PC-9 (cell line): ENCODE results near the gene COL21A1. TPM values are rescaled to one million over a fixed set of nuclear protein-coding genes. Genes with fewer than 3 reads are reported as not detected.

Experiments used
- BruUV-seq: library from RNA; stranded (reverse); fragments of 400-500 nt; replicated peaks from 2 replicates; lab custom pipeline; 2021; lab: Mats Ljungman, UMichigan
- CTCF ChIA-PET: fragments of 300-600 bp; sonication (Branson Sonifier 250); formaldehyde crosslinking; loops from one replicate; lab custom pipeline; 2022; ENCODE audit warnings: antibody characterized with exemption; lab: Charles Lee
- POLR2A ChIA-PET: fragments of 300-600 bp; sonication (Branson Sonifier 250); formaldehyde crosslinking; loops from one replicate; lab custom pipeline; 2022; ENCODE audit warnings: antibody characterized with exemption; ENCODE audit not compliant: unreplicated experiment; lab: Charles Lee
- DNase-seq, 2 experiments: peaks; one replicate each; pipeline versions ENCODE4 v3.0.0 to v3.0.0-alpha.2; 2015 to 2022; ENCODE audit warnings: mixed read lengths in 1 of 2
- H2AFZ ChIP-seq: fragments of 200-600 bp; sonication (generic); 2 replicates; pipeline ENCODE4 v1.8.1; 2017; ENCODE audit warnings: antibody characterized with exemption
- H3F3A ChIP-seq: fragments of 200-600 bp; sonication (generic); 2 replicates; pipeline ENCODE4 v1.8.1; 2017; ENCODE audit warnings: antibody characterized with exemption, mild to moderate bottlenecking, low read depth; ENCODE audit not compliant: insufficient read depth
- H3K27ac ChIP-seq: fragments of 200-600 bp; sonication (generic); 2 replicates; pipeline ENCODE4 v1.6.1; 2016; ENCODE audit warnings: mixed run types
- H3K27me3 ChIP-seq: fragments of 200-600 bp; sonication (generic); 2 replicates; pipeline ENCODE4 v1.6.1; 2016; ENCODE audit warnings: low read depth, mixed run types; ENCODE audit not compliant: insufficient read depth
- H3K36me3 ChIP-seq: fragments of 200-600 bp; sonication (generic); 2 replicates; pipeline ENCODE4 v1.6.1; 2016; ENCODE audit warnings: low read depth, mixed run types
- H3K4me1 ChIP-seq: fragments of 200-600 bp; sonication (generic); replicated peaks from 2 replicates; pipeline ENCODE4 v1.6.1; 2016; ENCODE audit warnings: mixed run types; ENCODE audit not compliant: insufficient read depth
- H3K4me2 ChIP-seq: fragments of 200-600 bp; sonication (generic); 2 replicates; pipeline ENCODE4 v1.6.1; 2017; ENCODE audit warnings: mixed run types
- H3K4me3 ChIP-seq: fragments of 200-600 bp; sonication (generic); 2 replicates; pipeline ENCODE4 v1.6.1; 2016; ENCODE audit warnings: mixed run types
- H3K79me2 ChIP-seq: fragments of 200-600 bp; sonication (generic); 2 replicates; pipeline ENCODE4 v1.6.1; 2017; ENCODE audit warnings: low read depth, mixed run types
- H3K9me2 ChIP-seq: fragments of 200-600 bp; sonication (generic); 2 replicates; pipeline ENCODE4 v1.8.1; 2017; ENCODE audit warnings: mild to moderate bottlenecking; ENCODE audit not compliant: insufficient read depth
- H3K9me3 ChIP-seq: fragments of 200-600 bp; sonication (generic); 2 replicates; pipeline ENCODE4 v1.8.1; 2016; ENCODE audit warnings: low read depth; ENCODE audit not compliant: insufficient read depth
- H4K20me1 ChIP-seq: fragments of 200-600 bp; sonication (generic); 2 replicates; pipeline ENCODE4 v1.8.1; 2017; ENCODE audit not compliant: insufficient read depth
- EZH2 ChIP-seq: fragments of 200-600 bp; sonication (generic); IDR thresholded peaks from 2 replicates; pipeline ENCODE4 v1.8.0; 2017; ENCODE audit warnings: antibody characterized with exemption, low read depth
- intact Hi-C: fragments of 100-400 bp; cut with micrococcal nuclease; formaldehyde crosslinking; loops from one replicate; pipeline ENCODE4 v1.10.0; 2022; ENCODE audit not compliant: unreplicated experiment
- total RNA-seq: library from RNA; stranded (reverse); gene quantifications from 2 replicates; pipeline ENCODE4 v1.2.3, GENCODE V29; 2021
- TF ChIP-seq, protein P1 (sequence below): fragments of 200-600 bp; sonication (generic); conservative IDR thresholded peaks from 2 replicates; pipeline ENCODE4 v1.6.1; 2017; ENCODE audit warnings: mixed run types, antibody characterized with exemption, mild to moderate bottlenecking, moderate library complexity

COL21A1 gene
- total RNA-seq, 1 experiment from 2014 or later: not detected

DNA sequence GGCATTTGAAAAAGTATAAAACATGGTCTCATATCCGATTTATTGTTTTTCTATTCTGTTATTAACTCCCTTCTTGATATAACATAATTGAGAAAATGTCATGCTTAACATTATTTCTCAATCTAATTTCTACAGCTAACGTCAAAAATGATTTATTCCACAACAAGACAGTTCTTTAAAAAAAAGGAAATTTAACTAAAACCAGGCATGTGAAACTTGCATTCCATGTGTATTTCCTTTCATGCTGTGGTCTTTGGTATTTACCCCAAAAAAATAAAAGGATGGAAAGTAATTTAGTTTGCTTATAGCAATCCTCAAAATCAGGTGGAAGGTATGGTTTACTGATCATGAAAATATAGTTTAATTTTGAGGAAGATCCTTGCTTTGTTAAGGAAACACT lies 142.8 kb downstream of the COL21A1 start:
- no peaks in the 10 kb centered on the region for H3K27me3 ChIP-seq
- peaks cover 15% of the 10 kb centered on the region for H3F3A ChIP-seq
- no peak overlapping the region for H3K4me2 ChIP-seq
- CTCF ChIA-PET: no interaction called here
- H2AFZ ChIP-seq: no peak overlapping the region
- H3K79me2 ChIP-seq: no peaks in the 10 kb centered on the region
- no peaks in the 10 kb centered on the region for H3K36me3 ChIP-seq
- no TSS peak for BruUV-seq
- peaks cover 14% of the 10 kb centered on the region for H3K4me1 ChIP-seq
- POLR2A ChIA-PET: no interaction called here
- intact Hi-C loops: loop anchor here (10.0 kb wide), 2 partner anchors 110 to 140 kb away; partner anchors contain the start of gene COL21A1
- peaks cover 9% of the 10 kb centered on the region; the same call in 1 of the 2 replicates for H3K9me3 ChIP-seq
- H4K20me1 ChIP-seq: no peaks in the 10 kb centered on the region
- no peak overlapping the region for H3K27ac ChIP-seq
- DNase-seq: no peak
- H3K4me3 ChIP-seq: no peak overlapping the region
- TF ChIP-seq EZH2: no peak
- TF ChIP-seq, protein P1, sequence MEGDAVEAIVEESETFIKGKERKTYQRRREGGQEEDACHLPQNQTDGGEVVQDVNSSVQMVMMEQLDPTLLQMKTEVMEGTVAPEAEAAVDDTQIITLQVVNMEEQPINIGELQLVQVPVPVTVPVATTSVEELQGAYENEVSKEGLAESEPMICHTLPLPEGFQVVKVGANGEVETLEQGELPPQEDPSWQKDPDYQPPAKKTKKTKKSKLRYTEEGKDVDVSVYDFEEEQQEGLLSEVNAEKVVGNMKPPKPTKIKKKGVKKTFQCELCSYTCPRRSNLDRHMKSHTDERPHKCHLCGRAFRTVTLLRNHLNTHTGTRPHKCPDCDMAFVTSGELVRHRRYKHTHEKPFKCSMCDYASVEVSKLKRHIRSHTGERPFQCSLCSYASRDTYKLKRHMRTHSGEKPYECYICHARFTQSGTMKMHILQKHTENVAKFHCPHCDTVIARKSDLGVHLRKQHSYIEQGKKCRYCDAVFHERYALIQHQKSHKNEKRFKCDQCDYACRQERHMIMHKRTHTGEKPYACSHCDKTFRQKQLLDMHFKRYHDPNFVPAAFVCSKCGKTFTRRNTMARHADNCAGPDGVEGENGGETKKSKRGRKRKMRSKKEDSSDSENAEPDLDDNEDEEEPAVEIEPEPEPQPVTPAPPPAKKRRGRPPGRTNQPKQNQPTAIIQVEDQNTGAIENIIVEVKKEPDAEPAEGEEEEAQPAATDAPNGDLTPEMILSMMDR: no peak
- no peaks in the 10 kb centered on the region for H3K9me2 ChIP-seq

DNA sequence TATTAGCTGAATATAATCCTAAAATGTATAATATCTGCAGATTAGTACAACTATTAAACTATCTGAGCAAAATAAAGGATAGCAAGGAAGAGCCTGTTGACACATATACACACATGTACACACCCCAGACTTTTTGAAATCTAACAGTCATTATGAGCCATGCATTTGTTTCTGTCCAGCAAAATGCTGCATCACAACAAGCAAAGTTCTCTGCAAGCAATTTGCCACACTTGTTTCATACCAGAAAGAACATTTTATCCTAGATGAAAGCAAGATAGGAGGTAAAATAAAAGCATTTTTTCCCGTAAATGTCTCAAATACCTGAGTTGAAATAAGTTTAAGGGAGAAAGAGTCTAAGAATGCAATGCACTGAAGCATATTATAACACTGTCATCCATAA lies 145.2 kb downstream of the COL21A1 start:
- no peaks in the 10 kb centered on the region for H4K20me1 ChIP-seq
- CTCF ChIA-PET: no interaction called here
- no peak overlapping the region for H2AFZ ChIP-seq
- H3K9me3 ChIP-seq: peaks cover 11% of the 10 kb centered on the region; the same call in 1 of the 2 replicates
- no TSS peak for BruUV-seq
- intact Hi-C loops: loop anchor here (10.0 kb wide), 2 partner anchors 107 to 143 kb away; partner anchors contain the start of gene COL21A1
- H3F3A ChIP-seq: peaks cover 18% of the 10 kb centered on the region
- peaks cover 14% of the 10 kb centered on the region for H3K4me1 ChIP-seq
- H3K9me2 ChIP-seq: no peaks in the 10 kb centered on the region
- POLR2A ChIA-PET: interaction anchor here (0.6 kb wide), 1 partner anchor 550 kb away, joined by 6 read pairs; no protein-coding TSS in a partner anchor
- H3K4me3 ChIP-seq: no peak overlapping the region
- H3K4me2 ChIP-seq: no peak overlapping the region
- no peak overlapping the region for H3K27ac ChIP-seq
- TF ChIP-seq, protein P1: no peak
- TF ChIP-seq EZH2: no peak
- H3K79me2 ChIP-seq: no peaks in the 10 kb centered on the region
- no peaks in the 10 kb centered on the region for H3K27me3 ChIP-seq
- no peak for DNase-seq
- no peaks in the 10 kb centered on the region for H3K36me3 ChIP-seq

DNA sequence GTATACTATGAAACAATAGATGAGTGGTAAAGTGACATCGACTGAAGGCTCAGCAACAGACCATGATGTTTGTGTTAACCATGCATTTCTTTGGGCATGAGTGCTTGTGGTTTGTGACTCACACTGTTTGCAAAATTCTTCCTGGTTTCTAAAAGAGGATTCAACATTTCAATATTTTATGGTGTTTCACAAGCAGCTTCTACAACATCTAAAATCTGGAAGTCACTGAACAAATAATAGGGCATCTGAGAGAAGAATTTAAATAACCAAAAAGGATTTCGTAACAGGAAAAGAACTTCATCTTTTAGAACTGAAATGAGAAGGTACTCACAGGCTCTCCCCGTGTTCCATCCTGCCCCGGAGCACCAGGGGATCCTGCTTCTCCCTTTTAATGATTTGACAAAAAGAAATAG lies 146.2 kb downstream of the COL21A1 start:
- intact Hi-C loops: loop anchor here (1.0 to 10.0 kb wide), 3 partner anchors 10 to 144 kb away; partner anchors contain the start of gene COL21A1
- Histone ChIP-seq H3K4me2 (no peak overlapping the region), H3F3A (peaks cover 23% of the 10 kb centered on the region), H4K20me1 (no peaks in the 10 kb centered on the region), H3K9me3 (peaks cover 11% of the 10 kb centered on the region; the same call in 1 of the 2 replicates), H3K27me3 (no peaks in the 10 kb centered on the region), H3K4me1 (peaks cover 14% of the 10 kb centered on the region), H3K4me3 (no peak overlapping the region), H3K36me3 (no peaks in the 10 kb centered on the region), H2AFZ (no peak overlapping the region), H3K27ac (peak overlapping the region; percentile 61), H3K9me2 (no peaks in the 10 kb centered on the region), H3K79me2 (no peaks in the 10 kb centered on the region)
- DNase-seq: peak; percentile 37 to 89
- POLR2A ChIA-PET: no interaction called here
- TF ChIP-seq EZH2: no peak
- TF ChIP-seq, protein P1: no peak
- CTCF ChIA-PET: no interaction called here
- no TSS peak for BruUV-seq
